ENCODE results near the gene IGSF22. TPM values are rescaled to one million over a fixed set of nuclear protein-coding genes. Genes with fewer than 3 reads are reported as not detected.

Gene IGSF22
- total and polyA plus RNA-seq, 2 of the 8 experiments (the other 6 are each of a cell fraction or from before 2014, with no cell fraction given) = 0.14 TPM; not detected in 1

DNA sequence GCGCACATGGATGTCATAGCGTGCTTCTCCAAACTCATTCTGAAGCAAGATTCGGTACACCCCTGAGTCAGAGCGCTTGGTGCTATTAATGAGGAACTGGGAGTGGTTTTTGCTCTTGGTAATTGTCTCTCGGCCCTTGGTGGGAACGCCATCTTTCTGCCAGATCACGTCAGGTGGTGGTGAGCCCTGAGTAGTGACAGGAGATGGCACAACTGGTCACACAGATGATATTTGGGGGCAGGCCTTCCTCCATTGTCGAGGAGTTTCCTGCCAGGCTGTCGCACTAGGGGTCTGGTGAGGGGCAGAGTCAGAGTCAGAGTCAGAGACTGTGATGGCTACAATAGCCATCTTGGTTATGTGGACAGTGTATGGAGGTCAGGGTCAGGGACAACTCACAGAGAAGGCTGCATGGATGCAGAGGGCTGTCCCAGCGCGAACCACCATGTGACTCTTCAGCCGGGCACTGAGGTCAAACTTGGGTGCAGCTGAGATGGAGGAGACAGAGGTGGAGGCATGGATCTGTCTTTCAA, 18.1 kb downstream of the IGSF22 start:
- no peaks in the 10 kb centered on the region for H3K4me1 ChIP-seq (replicated peaks in 1 of 4; ENCODE audit: control insufficient read depth in 3 of 4, insufficient read depth in 4 of 4, low read length in 3 of 4)
- no peaks in the 10 kb centered on the region for H4K20me1 ChIP-seq (replicated peaks in 1 of 2; ENCODE audit: control insufficient read depth in 1 of 2, insufficient read depth in 2 of 2, low read length in 2 of 2)
- no peaks in the 10 kb centered on the region for H3K9me3 ChIP-seq (ENCODE audit: insufficient read depth in 2 of 2, low read depth in 1 of 2, low read length in 1 of 2)
- H3K27me3 ChIP-seq (replicated peaks in 1 of 4; ENCODE audit: control insufficient read depth in 3 of 4, extremely low read depth in 1 of 4, insufficient read depth in 3 of 4, low read length in 3 of 4) = peaks cover 0 to 2% (median 0%) of the 10 kb centered on the region in 4 experiments; a peak in 3 of 7 replicates
- no peak overlapping the region; the same call in 1 of the 2 replicates for H2AK5ac ChIP-seq (ENCODE audit: low read depth, low read length)
- H3K4me3 ChIP-seq (ENCODE audit: extremely low read depth in 1 of 4, insufficient read depth in 2 of 4, low read depth in 3 of 4, low read length in 4 of 4) = no peak overlapping the region
- no peak overlapping the region for H3K23ac ChIP-seq (ENCODE audit: insufficient read length)
- H2BK5ac ChIP-seq (ENCODE audit: low read depth, low read length) = no peak overlapping the region
- FAIRE-seq (no peak), DNase-seq (ENCODE audit: low read depth in 1 of 2, low spot score in 2 of 2) (no peak)
- H3K4ac ChIP-seq (replicated peaks; ENCODE audit: insufficient read length, low read depth, low read length) = no peak overlapping the region
- ChIA-PET CTCF (ENCODE audit: partially characterized antibody) (interaction anchor here (0.6 to 2.0 kb wide), 4 partner anchors 14 to 138 kb away, joined by 3 to 7 read pairs (median 4); no protein-coding TSS in a partner anchor), POLR2A (ENCODE audit: partially characterized antibody) (interaction anchor here (1.0 kb wide), 1 partner anchor 13 kb away, joined by 3 read pairs; no protein-coding TSS in a partner anchor)
- 0 out of 2 replicates have a peak overlapping the region, but pooled peaks have one; percentile 17 for H2BK12ac ChIP-seq (ENCODE audit: low read depth, low read length)
- WGBS, 2 experiments (ENCODE audit: extremely low coverage in 1 of 2, insufficient coverage in 1 of 2, insufficient read length in 1 of 2, insufficient replicate concordance in 2 of 2, low coverage in 1 of 2, low lambda C conversion rate in 2 of 2, missing lambda C conversion rate in 1 of 2) = 89% methylated on average over 12 of the region's 12 CpGs; no CpG with 5 or more reads in 1 of the 2 experiments
- H4K5ac ChIP-seq (ENCODE audit: insufficient read length, low read depth, low read length) = no peak overlapping the region
- no peaks in the 10 kb centered on the region for H3K36me3 ChIP-seq (ENCODE audit: control insufficient read depth in 2 of 4, insufficient read depth in 4 of 4, low read length in 3 of 4)
- H2AFZ ChIP-seq (ENCODE audit: low read length) = no peak overlapping the region
- no peak overlapping the region; a peak in 1 of 4 replicates for H3K4me2 ChIP-seq (ENCODE audit: insufficient read depth in 1 of 2, low read depth in 2 of 2, low read length in 2 of 2)
- no peaks in the 10 kb centered on the region for H3K79me2 ChIP-seq (ENCODE audit: control insufficient read depth in 1 of 2, insufficient read depth in 2 of 2, low read length in 2 of 2)
- no peaks in the 10 kb centered on the region for H3K79me1 ChIP-seq (ENCODE audit: low read depth, low read length)
- H3K14ac ChIP-seq (ENCODE audit: insufficient read length) = no peak overlapping the region
- no peak overlapping the region for H3K27ac ChIP-seq (ENCODE audit: low read depth, low read length)
- H2BK20ac ChIP-seq (ENCODE audit: low read length) = no peak overlapping the region
- no peak overlapping the region for H2BK15ac ChIP-seq (ENCODE audit: low read length)
- H4K91ac ChIP-seq (replicated peaks; ENCODE audit: insufficient read length, low read length) = no peak overlapping the region
- H3K18ac ChIP-seq (ENCODE audit: extremely low read depth, low read length) = no peak overlapping the region
- no peak overlapping the region for H3K9ac ChIP-seq (replicated peaks in 1 of 4; ENCODE audit: extremely low read depth in 1 of 4, low read depth in 3 of 4, low read length in 3 of 4)
- peaks cover 6% of the 10 kb centered on the region; the same call in 1 of the 2 replicates for H3K23me2 ChIP-seq (ENCODE audit: low read depth, low read length)
- H3K56ac ChIP-seq (replicated peaks; ENCODE audit: insufficient read length, low read depth, low read length) = no peak overlapping the region
- H2BK120ac ChIP-seq (replicated peaks; ENCODE audit: low read depth, low read length) = no peak overlapping the region
- no peak overlapping the region; the same call in 1 of the 2 replicates for H4K8ac ChIP-seq (ENCODE audit: extremely low read depth, insufficient read depth, low read length)
- no peak for TF ChIP-seq RXRA (IDR thresholded peaks at IDR 0.05; ENCODE audit: insufficient read depth, low read depth, low read length)
- no peak for TF ChIP-seq GABPA (IDR thresholded peaks at IDR 0.05; ENCODE audit: borderline replicate concordance, insufficient read depth, low read length)
- TF ChIP-seq CREB1 (IDR thresholded peaks at IDR 0.05) = no peak
- TF ChIP-seq, protein P1, sequence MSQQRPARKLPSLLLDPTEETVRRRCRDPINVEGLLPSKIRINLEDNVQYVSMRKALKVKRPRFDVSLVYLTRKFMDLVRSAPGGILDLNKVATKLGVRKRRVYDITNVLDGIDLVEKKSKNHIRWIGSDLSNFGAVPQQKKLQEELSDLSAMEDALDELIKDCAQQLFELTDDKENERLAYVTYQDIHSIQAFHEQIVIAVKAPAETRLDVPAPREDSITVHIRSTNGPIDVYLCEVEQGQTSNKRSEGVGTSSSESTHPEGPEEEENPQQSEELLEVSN (IDR thresholded peaks at IDR 0.05) = no peak
- TF ChIP-seq, protein P2, sequence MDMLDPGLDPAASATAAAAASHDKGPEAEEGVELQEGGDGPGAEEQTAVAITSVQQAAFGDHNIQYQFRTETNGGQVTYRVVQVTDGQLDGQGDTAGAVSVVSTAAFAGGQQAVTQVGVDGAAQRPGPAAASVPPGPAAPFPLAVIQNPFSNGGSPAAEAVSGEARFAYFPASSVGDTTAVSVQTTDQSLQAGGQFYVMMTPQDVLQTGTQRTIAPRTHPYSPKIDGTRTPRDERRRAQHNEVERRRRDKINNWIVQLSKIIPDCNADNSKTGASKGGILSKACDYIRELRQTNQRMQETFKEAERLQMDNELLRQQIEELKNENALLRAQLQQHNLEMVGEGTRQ (IDR thresholded peaks at IDR 0.05; ENCODE audit: low read length) = no peak
- no peak for TF ChIP-seq RAD21 (IDR thresholded peaks at IDR 0.05 in 1 of 2, conservative IDR thresholded peaks at IDR 0.05 in 1 of 2; ENCODE audit: low read depth in 2 of 2, low read length in 2 of 2)
- TF ChIP-seq CHD2 (IDR thresholded peaks at IDR 0.05; ENCODE audit: low read length) = no peak
- TF ChIP-seq TEAD4 (IDR thresholded peaks at IDR 0.05; ENCODE audit: low read depth, low read length) = no peak
- no peak for TF ChIP-seq TBP (IDR thresholded peaks at IDR 0.05; ENCODE audit: low read depth, low read length)
- TF ChIP-seq HDAC2 (IDR thresholded peaks at IDR 0.05; ENCODE audit: borderline replicate concordance in 1 of 2, low read depth in 2 of 2, low read length in 2 of 2) = no peak
- no peak for TF ChIP-seq POLR2A (IDR thresholded peaks at IDR 0.05; ENCODE audit: control extremely low read depth in 1 of 2, low read depth in 2 of 2, low read length in 2 of 2)
- TF ChIP-seq YY1 (IDR thresholded peaks at IDR 0.05; ENCODE audit: low read depth, low read length) = no peak
